Gastrocnemius medialis (tissue), 4 donors: ENCODE results near the gene DNAJC15. TPM values are rescaled to one million over a fixed set of nuclear protein-coding genes. Genes with fewer than 3 reads are reported as not detected.

ENCODE experiments used
- ATAC-seq, 2 donors: fragments of 150-250 bp; one replicate each; pipeline ENCODE4 v1.9.1; 2016
- DNase-seq, 2 donors: peaks; one replicate each; pipeline ENCODE4 v3.0.0-alpha.2; 2019
- H3K27ac ChIP-seq, 4 donors: fragments of 200-600 bp; sonication (generic); 1 replicate in 1 of 4; 2 replicates in 3 of 4; pipeline ENCODE4 v1.5.1; 2016 to 2018; ENCODE audit warnings: mild to moderate bottlenecking in 2 of 4, moderate library complexity in 1 of 4
- H3K27me3 ChIP-seq, 3 donors: fragments of 200-600 bp; sonication (generic) in 2 of 3; 1 replicate in 1 of 3; 2 replicates in 2 of 3; pipeline versions ENCODE4 v1.5.1 to v1.6.0; 2016 to 2019; ENCODE audit warnings: mild to moderate bottlenecking in 1 of 3, moderate library complexity in 1 of 3
- H3K36me3 ChIP-seq, 2 donors: fragments of 200-600 bp; sonication (generic) in 1 of 2; one replicate each; pipeline ENCODE4 v1.5.1; 2017 to 2018
- H3K4me1 ChIP-seq, 2 donors: fragments of 200-600 bp; sonication (generic) in 1 of 2; one replicate each; pipeline ENCODE4 v1.5.1; 2016 to 2017; ENCODE audit warnings: mild to moderate bottlenecking in 2 of 2
- H3K4me3 ChIP-seq, 4 donors: fragments of 200-600 bp; sonication (generic) in 3 of 4; 1 replicate in 1 of 4; 2 replicates in 3 of 4; pipeline ENCODE4 v1.5.1; 2016 to 2019; ENCODE audit warnings: mild to moderate bottlenecking in 2 of 4
- H3K9me3 ChIP-seq, 3 donors: fragments of 200-600 bp; sonication (generic) in 2 of 3; 1 replicate in 1 of 3; 2 replicates in 2 of 3; pipeline ENCODE4 v1.5.1; 2016 to 2019
- POLR2A ChIP-seq, 2 donors: fragments of 450-650 bp; IDR thresholded peaks; one replicate each; pipeline ENCODE4 v1.6.1; 2017; ENCODE audit warnings: antibody characterized with exemption in 2 of 2, mild to moderate bottlenecking in 2 of 2, moderate library complexity in 2 of 2
- in situ Hi-C, 4 donors: fragments of 200-750 bp; cut with MboI; loops; one replicate each; pipeline versions ENCODE4 v1.15.0 to v1.8.0; 2017; ENCODE audit warnings: low sequenced_read_pairs in 4 of 4
- intact Hi-C: fragments of 100-400 bp; cut with DNase I; formaldehyde crosslinking; loops from one replicate; pipeline ENCODE4 v1.15.1; 2023; ENCODE audit warnings: low total_unique reads
- total RNA-seq, 4 donors: library from RNA; depleted of rRNA; stranded (reverse); fragments of >200 nt; gene quantifications; one replicate each; pipeline versions ENCODE4 v1.1.0 to v1.2.3, GENCODE V29; 2016
- TF ChIP-seq, protein P1 (sequence below), 5 experiments: fragments of 450-650 bp in 3 of 5; fragments of 200-600 bp in 2 of 5; sonication (generic) in 2 of 5; IDR thresholded peaks in 4 of 5; conservative IDR thresholded peaks in 1 of 5; 1 replicate in 4 of 5; 2 replicates in 1 of 5; pipeline ENCODE4 v1.5.1; 2016 to 2019; ENCODE audit warnings: antibody characterized with exemption in 5 of 5, mild to moderate bottlenecking in 3 of 5, moderate library complexity in 3 of 5

DNAJC15 gene
- total RNA-seq, 4 donors from 2014 or later = 6.2 to 19.5 (median 12.3) TPM

DNA sequence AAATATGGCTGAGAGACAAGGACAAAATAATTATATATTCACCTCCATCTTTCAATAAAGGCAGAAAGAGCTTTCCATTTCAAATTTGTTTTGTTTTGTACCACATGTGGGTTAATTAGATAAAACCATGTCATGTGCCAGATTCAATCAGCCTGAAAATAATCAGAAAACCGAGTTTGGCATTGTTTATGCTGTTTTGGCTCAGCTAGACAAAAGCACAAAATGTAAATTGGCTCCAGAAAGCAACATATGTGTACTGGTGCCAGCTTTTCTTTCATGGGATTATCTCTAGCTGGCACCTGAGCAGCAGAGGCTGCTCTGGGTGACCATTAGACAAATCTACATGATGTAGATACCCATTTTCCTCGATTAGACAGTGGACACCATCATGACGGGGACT, 9.2 kb upstream of the DNAJC15 start:
- H3K4me1 ChIP-seq = no peaks in the 10 kb centered on the region
- intact Hi-C loops (no loop called here), in situ Hi-C loops (no loop called here)
- ATAC-seq (no peak), DNase-seq (no peak)
- no peak overlapping the region for H3K4me3 ChIP-seq
- H3K27me3 ChIP-seq = no peaks in the 10 kb centered on the region
- H3K27ac ChIP-seq = no peak overlapping the region
- TF ChIP-seq, protein P1, sequence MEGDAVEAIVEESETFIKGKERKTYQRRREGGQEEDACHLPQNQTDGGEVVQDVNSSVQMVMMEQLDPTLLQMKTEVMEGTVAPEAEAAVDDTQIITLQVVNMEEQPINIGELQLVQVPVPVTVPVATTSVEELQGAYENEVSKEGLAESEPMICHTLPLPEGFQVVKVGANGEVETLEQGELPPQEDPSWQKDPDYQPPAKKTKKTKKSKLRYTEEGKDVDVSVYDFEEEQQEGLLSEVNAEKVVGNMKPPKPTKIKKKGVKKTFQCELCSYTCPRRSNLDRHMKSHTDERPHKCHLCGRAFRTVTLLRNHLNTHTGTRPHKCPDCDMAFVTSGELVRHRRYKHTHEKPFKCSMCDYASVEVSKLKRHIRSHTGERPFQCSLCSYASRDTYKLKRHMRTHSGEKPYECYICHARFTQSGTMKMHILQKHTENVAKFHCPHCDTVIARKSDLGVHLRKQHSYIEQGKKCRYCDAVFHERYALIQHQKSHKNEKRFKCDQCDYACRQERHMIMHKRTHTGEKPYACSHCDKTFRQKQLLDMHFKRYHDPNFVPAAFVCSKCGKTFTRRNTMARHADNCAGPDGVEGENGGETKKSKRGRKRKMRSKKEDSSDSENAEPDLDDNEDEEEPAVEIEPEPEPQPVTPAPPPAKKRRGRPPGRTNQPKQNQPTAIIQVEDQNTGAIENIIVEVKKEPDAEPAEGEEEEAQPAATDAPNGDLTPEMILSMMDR (IDR thresholded peaks at IDR 0.05 in 4 of 5, conservative IDR thresholded peaks at IDR 0.05 in 1 of 5) = no peak
- TF ChIP-seq POLR2A (IDR thresholded peaks at IDR 0.05) = no peak
- no peaks in the 10 kb centered on the region for H3K9me3 ChIP-seq
- no peaks in the 10 kb centered on the region for H3K36me3 ChIP-seq

DNA sequence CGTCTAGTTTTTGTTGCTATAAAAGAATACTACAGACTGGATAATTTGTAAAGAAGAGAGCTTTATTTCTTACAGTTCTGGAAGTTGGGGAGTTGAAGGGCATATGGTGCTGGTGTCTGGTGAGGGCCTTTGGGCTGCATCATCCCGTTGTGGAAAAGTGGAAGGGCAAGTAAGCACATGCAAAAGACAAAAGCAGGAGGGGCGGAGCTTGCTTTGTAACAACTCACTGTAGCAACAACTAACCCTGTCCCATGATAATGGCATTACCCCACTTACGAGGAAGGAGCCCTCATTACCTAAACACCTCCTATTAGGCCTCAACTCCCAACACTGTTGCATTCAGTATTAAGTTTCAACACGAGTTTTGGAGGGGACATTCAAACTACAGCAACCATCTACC, 7.2 kb upstream of the DNAJC15 start:
- TF ChIP-seq, protein P1 (IDR thresholded peaks at IDR 0.05 in 4 of 5, conservative IDR thresholded peaks at IDR 0.05 in 1 of 5) = no peak
- no peak for TF ChIP-seq POLR2A (IDR thresholded peaks at IDR 0.05)
- ATAC-seq (no peak), DNase-seq (no peak)
- H3K27me3 ChIP-seq = no peaks in the 10 kb centered on the region
- H3K36me3 ChIP-seq = no peaks in the 10 kb centered on the region
- H3K27ac ChIP-seq = no peak overlapping the region
- no peaks in the 10 kb centered on the region for H3K4me1 ChIP-seq
- no peak overlapping the region for H3K4me3 ChIP-seq
- H3K9me3 ChIP-seq = no peaks in the 10 kb centered on the region
- intact Hi-C loops = no loop called here
- in situ Hi-C loops = no loop called here

DNA sequence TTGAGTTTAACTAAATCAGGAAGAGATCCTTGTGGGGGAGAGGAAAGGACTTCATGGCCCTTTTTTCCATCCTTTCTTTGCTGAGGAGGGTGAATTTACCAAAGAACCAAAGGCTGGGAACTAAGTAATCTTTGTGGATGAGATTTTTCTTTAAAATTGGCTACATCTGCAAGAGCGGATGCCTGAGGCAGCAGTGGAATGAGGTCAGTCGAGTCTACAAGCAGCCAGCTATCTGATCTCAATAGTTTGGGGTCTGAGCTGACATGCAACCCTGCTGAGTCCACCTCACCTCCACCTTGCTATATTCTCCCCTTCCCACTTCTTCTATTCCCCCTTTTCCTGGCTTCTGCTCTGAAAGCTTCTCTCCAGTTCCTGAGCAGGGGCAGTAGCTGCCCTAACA, 3.6 kb upstream of the DNAJC15 start:
- no peak for DNase-seq

DNA sequence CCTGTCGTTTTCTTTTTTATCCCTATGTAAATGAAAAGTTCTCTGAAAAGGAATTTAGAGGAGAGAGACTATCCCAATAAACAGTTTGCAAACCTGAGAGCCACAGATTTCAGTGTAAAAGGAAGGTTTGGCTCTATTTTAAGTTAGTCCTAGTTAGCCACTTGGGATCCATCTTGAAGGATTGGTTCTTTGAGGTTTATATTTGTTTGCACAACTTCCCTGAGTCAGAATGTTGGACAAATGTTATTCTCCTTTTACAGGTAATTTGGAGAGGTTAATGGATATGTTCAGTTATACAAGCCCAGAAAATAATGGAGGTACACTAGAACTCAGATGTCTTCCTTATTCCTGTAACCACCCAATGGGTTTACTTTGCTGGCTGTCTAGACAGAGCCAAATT, 2.6 kb upstream of the DNAJC15 start:
- ATAC-seq = no peak
- peaks cover 0 to 14% of the 10 kb centered on the region in 2 donors for H3K4me1 ChIP-seq
- no peak overlapping the region for H3K27ac ChIP-seq
- TF ChIP-seq, protein P1 (IDR thresholded peaks at IDR 0.05 in 4 of 5, conservative IDR thresholded peaks at IDR 0.05 in 1 of 5) = no peak
- no peak for TF ChIP-seq POLR2A (IDR thresholded peaks at IDR 0.05)
- intact Hi-C loops (loop anchor here (5.0 kb wide), 1 partner anchor 862 kb away; no protein-coding TSS in a partner anchor), in situ Hi-C loops (no loop called here)
- no peak for DNase-seq
- H3K4me3 ChIP-seq = no peak overlapping the region
- no peaks in the 10 kb centered on the region for H3K9me3 ChIP-seq
- H3K27me3 ChIP-seq = no peaks in the 10 kb centered on the region
- no peaks in the 10 kb centered on the region for H3K36me3 ChIP-seq

More for the DNA sequence above, 3.6 kb upstream of the DNAJC15 start:
- Histone ChIP-seq H3K27ac (no peak overlapping the region), H3K9me3 (no peaks in the 10 kb centered on the region), H3K4me1 (peaks cover 0 to 5% of the 10 kb centered on the region in 2 donors), H3K4me3 (no peak overlapping the region), H3K27me3 (no peaks in the 10 kb centered on the region), H3K36me3 (no peaks in the 10 kb centered on the region)
- no peak for ATAC-seq
- intact Hi-C loops (loop anchor here (5.0 kb wide), 1 partner anchor 862 kb away; no protein-coding TSS in a partner anchor), in situ Hi-C loops (no loop called here)
- no peak for TF ChIP-seq POLR2A (IDR thresholded peaks at IDR 0.05)
- TF ChIP-seq, protein P1 (IDR thresholded peaks at IDR 0.05 in 4 of 5, conservative IDR thresholded peaks at IDR 0.05 in 1 of 5) = no peak
